ENCODE results near the gene GZMM.

GZMM gene

GRCh38 chr19:548886-549830, 5.3 kb downstream of the GZMM start:
- POLR2A ChIA-PET: no interaction called here
- Histone ChIP-seq H3K9me3 (ENCODE audit: control insufficient read depth, insufficient read depth, low read depth, low read length) (no peaks in the 10 kb centered on the region), H3K36me3 (ENCODE audit: control insufficient read depth in 2 of 2, insufficient read depth in 1 of 2, low read length in 2 of 2) (no peaks in the 10 kb centered on the region), H3K4me1 (ENCODE audit: control insufficient read depth, insufficient read depth, low read length) (no peaks in the 10 kb centered on the region), H3K4me3 (ENCODE audit: low read depth, low read length) (no peak overlapping the region), H3K27ac (ENCODE audit: extremely low read depth, low read depth, low read length) (no peak overlapping the region)
- CTCF ChIA-PET: interaction anchor here (1.2 kb wide), 1 partner anchor 38 kb away, joined by 3 read pairs; no protein-coding TSS in a partner anchor
- TF ChIP-seq ZBTB20 (tag by site-specific recombination; IDR thresholded peaks at IDR 0.05): no peak
- TF ChIP-seq, protein P1, sequence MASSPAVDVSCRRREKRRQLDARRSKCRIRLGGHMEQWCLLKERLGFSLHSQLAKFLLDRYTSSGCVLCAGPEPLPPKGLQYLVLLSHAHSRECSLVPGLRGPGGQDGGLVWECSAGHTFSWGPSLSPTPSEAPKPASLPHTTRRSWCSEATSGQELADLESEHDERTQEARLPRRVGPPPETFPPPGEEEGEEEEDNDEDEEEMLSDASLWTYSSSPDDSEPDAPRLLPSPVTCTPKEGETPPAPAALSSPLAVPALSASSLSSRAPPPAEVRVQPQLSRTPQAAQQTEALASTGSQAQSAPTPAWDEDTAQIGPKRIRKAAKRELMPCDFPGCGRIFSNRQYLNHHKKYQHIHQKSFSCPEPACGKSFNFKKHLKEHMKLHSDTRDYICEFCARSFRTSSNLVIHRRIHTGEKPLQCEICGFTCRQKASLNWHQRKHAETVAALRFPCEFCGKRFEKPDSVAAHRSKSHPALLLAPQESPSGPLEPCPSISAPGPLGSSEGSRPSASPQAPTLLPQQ (tag by site-specific recombination; IDR thresholded peaks at IDR 0.05): no peak
- no peak for TF ChIP-seq ZNF501 (tag by site-specific recombination; IDR thresholded peaks at IDR 0.05)
- no peak for TF ChIP-seq ZNF830 (tag by site-specific recombination; IDR thresholded peaks at IDR 0.05; ENCODE audit: low read depth)
- TF ChIP-seq ZNF624 (tag by site-specific recombination; IDR thresholded peaks at IDR 0.05): no peak
- TF ChIP-seq KLF8 (tag by site-specific recombination; IDR thresholded peaks at IDR 0.05): no peak
- TF ChIP-seq GLI4 (tag by site-specific recombination; IDR thresholded peaks at IDR 0.05): no peak
- TF ChIP-seq TRIM28 (IDR thresholded peaks at IDR 0.05; ENCODE audit: borderline replicate concordance, low read length): no peak
- no peak for TF ChIP-seq ZBTB17 (tag by site-specific recombination; IDR thresholded peaks at IDR 0.05)
- TF ChIP-seq ZNF280D (tag by site-specific recombination; IDR thresholded peaks at IDR 0.05): no peak
- no peak for TF ChIP-seq ZNF510 (tag by site-specific recombination; IDR thresholded peaks at IDR 0.05; ENCODE audit: insufficient replicate concordance)
- TF ChIP-seq ZNF600 (tag by site-specific recombination; IDR thresholded peaks at IDR 0.05): no peak
- TF ChIP-seq ZSCAN4 (tag by site-specific recombination; IDR thresholded peaks at IDR 0.05): no peak
- TF ChIP-seq ZNF2 (tag by site-specific recombination; IDR thresholded peaks at IDR 0.05): no peak
- TF ChIP-seq ZNF24 (tag by site-specific recombination; IDR thresholded peaks at IDR 0.05): no peak
- TF ChIP-seq ZNF19 (tag by site-specific recombination; IDR thresholded peaks at IDR 0.05; ENCODE audit: low read depth): no peak

DNA sequence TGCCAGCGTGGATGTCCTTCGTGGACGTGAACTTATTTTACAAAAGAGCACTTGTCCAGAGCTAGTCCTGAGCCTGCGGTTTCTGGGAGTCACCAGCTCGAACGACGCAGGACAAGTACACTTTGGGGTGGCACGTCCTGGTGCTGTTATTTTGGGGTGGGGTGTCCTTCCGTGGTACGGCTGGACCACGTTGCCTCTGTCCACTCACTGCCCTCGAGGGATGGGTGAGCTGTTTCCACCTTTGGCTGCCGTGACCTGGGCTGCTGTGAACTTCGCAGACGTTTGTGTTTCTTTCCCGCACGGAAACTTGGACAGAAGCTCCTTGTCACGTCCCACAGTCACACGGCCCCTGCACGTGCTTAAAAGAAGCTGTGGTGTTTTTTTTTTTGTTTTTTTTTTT, 11.0 kb downstream of the GZMM start:
- Histone ChIP-seq H3K4me1 (ENCODE audit: control insufficient read depth, insufficient read depth, low read length) (0 out of 2 replicates have a peak, but pooled peaks cover 3% of the 10 kb centered on the region), H3K36me3 (ENCODE audit: control insufficient read depth in 2 of 2, insufficient read depth in 1 of 2, low read length in 2 of 2) (no peaks in the 10 kb centered on the region), H3K4me3 (ENCODE audit: low read depth, low read length) (no peak overlapping the region), H3K9me3 (ENCODE audit: control insufficient read depth, insufficient read depth, low read depth, low read length) (no peaks in the 10 kb centered on the region), H3K27ac (ENCODE audit: extremely low read depth, low read depth, low read length) (no peak overlapping the region)
- POLR2A ChIA-PET: interaction anchor here (0.7 to 2.7 kb wide), 4 partner anchors 23 to 48 kb away, joined by 3 to 17 read pairs (median 5); partner anchors contain the start of gene CDC34
- CTCF ChIA-PET: interaction anchor here (0.5 to 1.6 kb wide), 2 partner anchors 44 to 109 kb away, joined by 3 to 4 read pairs; no protein-coding TSS in a partner anchor
- TF ChIP-seq ZNF677 (tag by site-specific recombination; IDR thresholded peaks at IDR 0.05) (no peak), GLI4 (tag by site-specific recombination; IDR thresholded peaks at IDR 0.05) (no peak), ZNF266 (tag by site-specific recombination; IDR thresholded peaks at IDR 0.05; ENCODE audit: low read depth) (no peak), ZNF654 (tag by site-specific recombination; IDR thresholded peaks at IDR 0.05; ENCODE audit: low read depth) (no peak), MEIS1 (CRISPR knock-in tag; IDR thresholded peaks at IDR 0.05; ENCODE audit: borderline replicate concordance) (no peak), ZNF302 (tag by site-specific recombination; IDR thresholded peaks at IDR 0.05; ENCODE audit: low read depth) (no peak), ZEB2 (tag by site-specific recombination; IDR thresholded peaks at IDR 0.05) (no peak), KLF7 (tag by site-specific recombination; IDR thresholded peaks at IDR 0.05; ENCODE audit: borderline replicate concordance) (no peak), GLI2 (tag by site-specific recombination; IDR thresholded peaks at IDR 0.05; ENCODE audit: borderline replicate concordance, low read depth) (no peak), ZNF121 (tag by site-specific recombination; IDR thresholded peaks at IDR 0.05) (no peak), ZNF544 (tag by site-specific recombination; IDR thresholded peaks at IDR 0.05) (no peak)
- TF ChIP-seq, protein P2, sequence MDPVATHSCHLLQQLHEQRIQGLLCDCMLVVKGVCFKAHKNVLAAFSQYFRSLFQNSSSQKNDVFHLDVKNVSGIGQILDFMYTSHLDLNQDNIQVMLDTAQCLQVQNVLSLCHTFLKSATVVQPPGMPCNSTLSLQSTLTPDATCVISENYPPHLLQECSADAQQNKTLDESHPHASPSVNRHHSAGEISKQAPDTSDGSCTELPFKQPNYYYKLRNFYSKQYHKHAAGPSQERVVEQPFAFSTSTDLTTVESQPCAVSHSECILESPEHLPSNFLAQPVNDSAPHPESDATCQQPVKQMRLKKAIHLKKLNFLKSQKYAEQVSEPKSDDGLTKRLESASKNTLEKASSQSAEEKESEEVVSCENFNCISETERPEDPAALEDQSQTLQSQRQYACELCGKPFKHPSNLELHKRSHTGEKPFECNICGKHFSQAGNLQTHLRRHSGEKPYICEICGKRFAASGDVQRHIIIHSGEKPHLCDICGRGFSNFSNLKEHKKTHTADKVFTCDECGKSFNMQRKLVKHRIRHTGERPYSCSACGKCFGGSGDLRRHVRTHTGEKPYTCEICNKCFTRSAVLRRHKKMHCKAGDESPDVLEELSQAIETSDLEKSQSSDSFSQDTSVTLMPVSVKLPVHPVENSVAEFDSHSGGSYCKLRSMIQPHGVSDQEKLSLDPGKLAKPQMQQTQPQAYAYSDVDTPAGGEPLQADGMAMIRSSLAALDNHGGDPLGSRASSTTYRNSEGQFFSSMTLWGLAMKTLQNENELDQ (tag by site-specific recombination; IDR thresholded peaks at IDR 0.05; ENCODE audit: low read depth): no peak
